Lung (tissue), 12 donors: ENCODE data around the gene TOX2. TPM values are rescaled to one million over a fixed set of nuclear protein-coding genes. Genes with fewer than 3 reads are reported as not detected.

ENCODE experiments used
- ATAC-seq: fragments of 200-7000 bp; cut with Tn5 transposase; one replicate; pipeline ENCODE4 v1.9.1; 2020; ENCODE audit warnings: moderate number of reproducible peaks; ENCODE audit not compliant: insufficient read depth, low FRiP score
- DNase-seq, 3 donors: peaks; one replicate each; pipeline ENCODE4 v3.0.0-alpha.2; 2013 to 2017
- H3K27ac ChIP-seq, 2 donors: one replicate each; pipeline ENCODE4 v1.5.1; 2013; ENCODE audit warnings: mild to moderate bottlenecking in 2 of 2, moderate library complexity in 2 of 2, control low read depth in 1 of 2, inconsistent platforms in 1 of 2, low read depth in 1 of 2, low read length in 1 of 2
- H3K27me3 ChIP-seq, 3 donors: one replicate each; pipeline ENCODE4 v1.5.1; 2013; ENCODE audit warnings: low read length in 2 of 3; ENCODE audit not compliant: control insufficient read depth in 3 of 3, insufficient read depth in 3 of 3
- H3K36me3 ChIP-seq, 4 donors: one replicate each; pipeline ENCODE4 v1.5.1; 2013; ENCODE audit warnings: low read length in 4 of 4, mild to moderate bottlenecking in 1 of 4, moderate library complexity in 1 of 4; ENCODE audit not compliant: control insufficient read depth in 4 of 4, insufficient read depth in 4 of 4
- H3K4me1 ChIP-seq, 5 donors: one replicate each; pipeline ENCODE4 v1.5.1; 2013; ENCODE audit warnings: low read length in 5 of 5, mild to moderate bottlenecking in 2 of 5, moderate library complexity in 1 of 5; ENCODE audit not compliant: control insufficient read depth in 5 of 5, insufficient read depth in 5 of 5
- H3K4me3 ChIP-seq: one replicate; pipeline ENCODE4 v1.5.1; 2013; ENCODE audit warnings: mild to moderate bottlenecking, control low read depth, moderate library complexity
- H3K9ac ChIP-seq, 2 donors: one replicate each; pipeline ENCODE4 v1.5.1; 2013; ENCODE audit warnings: low read length in 2 of 2, control low read depth in 1 of 2; ENCODE audit not compliant: insufficient read depth in 1 of 2
- H3K9me3 ChIP-seq, 4 donors: one replicate each; pipeline ENCODE4 v1.5.1; 2013; ENCODE audit warnings: low read length in 3 of 4, mild to moderate bottlenecking in 1 of 4, moderate library complexity in 1 of 4; ENCODE audit not compliant: control insufficient read depth in 4 of 4, insufficient read depth in 3 of 4
- WGBS, 2 donors: extraction: QIAGEN DNeasy Blood & Tissue Kit; methylation state at CpG; one replicate each; pipeline ENCODE4 v1.1.7; 2013; 5-methylcytosine and 5-hydroxymethylcytosine counted together
- polyA plus RNA-seq, 2 donors: library from polyadenylated mRNA; stranded (reverse); fragments of 200-250 nt; gene quantifications; one replicate each; pipeline ENCODE4 v1.2.1, GENCODE V29; 2013
- total RNA-seq, 2 donors: library from RNA; depleted of rRNA in 1 of 2; stranded (reverse); fragments of >200 nt in 1 of 2; gene quantifications; one replicate each; pipeline ENCODE4 v1.2.1, GENCODE V29; 2014 to 2021
- TF ChIP-seq, protein P1 (sequence below): IDR thresholded peaks from 2 replicates; pipeline ENCODE4 v1.5.1; 2012; ENCODE audit warnings: mild to moderate bottlenecking; ENCODE audit errors: control extremely low read depth, extremely low read depth
- donor health status: control.
- donor health status: control.
- donor health status: Bipolar disorder and iron deficiency.
- donor health status: healthy.
- donor health status: DM: yes; HTN: yes; CAD: no.

TOX2 gene
- total and polyA plus RNA-seq, 4 donors: 12.0 to 25.5 (median 16.6) TPM

- 77 to 82% methylated on average over 2 of the region's 2 CpGs for WGBS, 2 donors
- ATAC-seq: no peak
- H3K27ac ChIP-seq: no peak overlapping the region
- TF ChIP-seq, protein P1, sequence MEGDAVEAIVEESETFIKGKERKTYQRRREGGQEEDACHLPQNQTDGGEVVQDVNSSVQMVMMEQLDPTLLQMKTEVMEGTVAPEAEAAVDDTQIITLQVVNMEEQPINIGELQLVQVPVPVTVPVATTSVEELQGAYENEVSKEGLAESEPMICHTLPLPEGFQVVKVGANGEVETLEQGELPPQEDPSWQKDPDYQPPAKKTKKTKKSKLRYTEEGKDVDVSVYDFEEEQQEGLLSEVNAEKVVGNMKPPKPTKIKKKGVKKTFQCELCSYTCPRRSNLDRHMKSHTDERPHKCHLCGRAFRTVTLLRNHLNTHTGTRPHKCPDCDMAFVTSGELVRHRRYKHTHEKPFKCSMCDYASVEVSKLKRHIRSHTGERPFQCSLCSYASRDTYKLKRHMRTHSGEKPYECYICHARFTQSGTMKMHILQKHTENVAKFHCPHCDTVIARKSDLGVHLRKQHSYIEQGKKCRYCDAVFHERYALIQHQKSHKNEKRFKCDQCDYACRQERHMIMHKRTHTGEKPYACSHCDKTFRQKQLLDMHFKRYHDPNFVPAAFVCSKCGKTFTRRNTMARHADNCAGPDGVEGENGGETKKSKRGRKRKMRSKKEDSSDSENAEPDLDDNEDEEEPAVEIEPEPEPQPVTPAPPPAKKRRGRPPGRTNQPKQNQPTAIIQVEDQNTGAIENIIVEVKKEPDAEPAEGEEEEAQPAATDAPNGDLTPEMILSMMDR: no peak
- H3K36me3 ChIP-seq: no peaks in the 10 kb centered on the region
- H3K4me3 ChIP-seq: no peak overlapping the region
- no peak overlapping the region for H3K9ac ChIP-seq
- peaks cover 0 to 2% (median 0%) of the 10 kb centered on the region in 4 donors for H3K9me3 ChIP-seq
- no peak for DNase-seq
- H3K4me1 ChIP-seq: peaks cover 0 to 5% (median 0%) of the 10 kb centered on the region in 5 donors
- no peaks in the 10 kb centered on the region for H3K27me3 ChIP-seq
Measured at GRCh38 chr20:44093249-44093582, 178.6 kb downstream of the TOX2 start.

- 69 to 85% methylated on average over 7 of the region's 7 CpGs for WGBS, 2 donors
- DNase-seq: no peak
Measured at GRCh38 chr20:44095831-44096230, 181.2 kb downstream of the TOX2 start.

DNA sequence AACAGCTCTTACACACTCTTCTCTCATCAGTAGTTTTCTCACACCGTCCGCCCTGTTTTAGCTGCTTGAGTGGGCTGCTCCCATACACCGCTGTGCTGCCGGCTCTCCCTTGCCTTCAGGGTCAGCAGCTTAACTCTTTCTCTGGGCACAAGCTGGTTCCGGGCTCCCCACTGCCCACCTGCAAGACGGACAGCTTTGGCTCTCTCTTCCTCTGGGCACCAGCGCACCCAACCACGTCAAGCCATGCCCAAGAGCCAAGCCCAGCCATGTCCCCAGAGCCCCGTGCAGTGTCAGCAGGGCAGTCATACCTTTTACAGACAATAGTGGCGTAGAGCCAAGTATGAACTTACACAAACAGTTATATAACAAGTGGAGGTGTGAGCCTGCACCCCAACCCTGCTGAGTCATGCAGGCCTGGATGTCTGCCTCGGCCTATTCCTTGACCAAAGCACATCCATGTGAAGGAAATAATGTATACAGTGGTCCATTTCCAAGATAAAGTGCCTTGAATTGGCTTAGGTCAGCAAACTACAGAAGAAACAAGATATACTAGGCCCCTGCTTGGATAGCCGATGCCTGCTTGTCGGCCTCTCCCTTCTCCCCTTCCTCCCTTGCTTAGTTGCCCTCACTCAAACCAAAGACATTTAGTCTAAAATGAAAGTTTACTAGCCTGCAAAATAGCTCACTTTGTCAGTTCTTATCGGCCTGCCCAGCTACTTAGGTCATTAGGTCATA lies 183.0 kb downstream of the TOX2 start:
- H3K27ac ChIP-seq: no peak overlapping the region
- DNase-seq (no peak), ATAC-seq (no peak)
- no peaks in the 10 kb centered on the region for H3K9me3 ChIP-seq
- no peak overlapping the region for H3K9ac ChIP-seq
- no peak overlapping the region for H3K4me3 ChIP-seq
- 79 to 81% methylated on average over 14 of the region's 14 CpGs for WGBS, 2 donors
- H3K36me3 ChIP-seq: no peaks in the 10 kb centered on the region
- TF ChIP-seq, protein P1: no peak
- H3K4me1 ChIP-seq: peaks cover 0 to 2% (median 0%) of the 10 kb centered on the region in 5 donors
- no peaks in the 10 kb centered on the region for H3K27me3 ChIP-seq

More at GRCh38 chr20:44095831-44096230, 181.2 kb downstream of the TOX2 start:
- Histone ChIP-seq H3K4me1 (peaks cover 0 to 3% (median 0%) of the 10 kb centered on the region in 5 donors), H3K36me3 (no peaks in the 10 kb centered on the region), H3K9me3 (peaks cover 0 to under 1% (median 0%) of the 10 kb centered on the region in 4 donors), H3K9ac (no peak overlapping the region), H3K4me3 (no peak overlapping the region), H3K27ac (no peak overlapping the region), H3K27me3 (no peaks in the 10 kb centered on the region)
- TF ChIP-seq, protein P1: no peak
- ATAC-seq: no peak

DNA sequence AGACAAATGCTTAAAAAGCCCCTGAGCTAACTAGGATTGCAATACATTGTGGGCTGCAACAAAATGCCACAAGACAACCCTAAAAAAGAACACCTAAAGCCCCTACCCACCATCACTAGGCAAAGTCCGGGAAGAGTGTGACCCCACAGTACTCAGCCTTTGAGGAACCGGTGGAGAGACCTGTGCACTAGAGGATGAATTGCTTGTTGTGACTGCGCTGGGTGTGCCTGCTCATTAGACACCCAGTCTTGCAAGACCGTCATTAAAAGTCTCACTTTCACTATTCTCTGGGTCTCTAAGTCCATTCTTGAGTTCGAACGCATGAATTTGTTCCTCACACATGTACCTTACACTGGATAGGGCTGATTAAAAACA lies 183.6 kb downstream of the TOX2 start:
- Histone ChIP-seq H3K9ac (no peak overlapping the region), H3K27me3 (no peaks in the 10 kb centered on the region), H3K4me1 (no peaks in the 10 kb centered on the region), H3K27ac (no peak overlapping the region), H3K4me3 (no peak overlapping the region), H3K36me3 (no peaks in the 10 kb centered on the region), H3K9me3 (no peaks in the 10 kb centered on the region)
- DNase-seq (no peak), ATAC-seq (no peak)
- WGBS, 2 donors: 90 to 95% methylated on average over 6 of the region's 6 CpGs
- TF ChIP-seq, protein P1: no peak
